Ecto neural progenitor cell (in vitro differentiated cells): ENCODE data around the gene CDH5.

ENCODE experiments used
- DNase-seq: peaks from one replicate; pipeline ENCODE4 v3.0.0-alpha.2; 2018; ENCODE audit warnings: low spot score

The CDH5 gene

DNA sequence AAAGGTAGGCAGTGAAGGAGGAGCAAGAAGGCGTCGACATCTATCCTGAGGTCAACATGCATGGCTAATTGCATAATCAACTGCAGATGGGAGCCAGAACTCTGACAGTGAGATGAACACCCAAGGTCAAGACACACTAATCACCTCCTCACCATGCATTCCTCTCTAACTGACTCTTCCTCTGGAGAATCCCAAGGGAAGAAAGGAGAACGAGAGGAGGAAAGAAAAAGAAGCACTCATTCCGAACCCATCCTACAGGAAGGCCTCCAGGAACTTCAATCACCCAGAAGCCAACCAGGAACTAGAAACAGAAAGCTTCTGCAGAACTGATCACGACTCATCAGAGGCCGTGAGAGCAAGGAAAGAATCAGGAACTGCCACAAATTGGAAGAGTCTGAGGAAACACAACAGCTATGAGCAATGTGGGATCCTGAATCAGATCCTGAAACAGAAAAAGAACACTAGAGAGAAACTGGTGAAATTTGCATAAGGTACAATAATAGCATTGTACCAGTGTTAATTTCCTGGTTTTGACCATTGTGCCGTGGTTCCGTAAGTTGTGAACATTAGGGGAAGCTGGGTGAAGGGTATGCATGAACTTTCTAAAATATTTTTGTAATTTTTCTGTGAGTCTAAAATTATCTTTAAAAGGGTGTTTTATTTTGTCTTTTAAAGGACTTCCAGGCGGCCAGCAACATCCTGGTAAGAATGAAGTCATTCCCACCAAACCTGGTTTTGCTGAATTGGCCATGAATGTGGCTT is 50.6 kb downstream of the CDH5 start:
- DNase-seq = peak; percentile 14

DNA sequence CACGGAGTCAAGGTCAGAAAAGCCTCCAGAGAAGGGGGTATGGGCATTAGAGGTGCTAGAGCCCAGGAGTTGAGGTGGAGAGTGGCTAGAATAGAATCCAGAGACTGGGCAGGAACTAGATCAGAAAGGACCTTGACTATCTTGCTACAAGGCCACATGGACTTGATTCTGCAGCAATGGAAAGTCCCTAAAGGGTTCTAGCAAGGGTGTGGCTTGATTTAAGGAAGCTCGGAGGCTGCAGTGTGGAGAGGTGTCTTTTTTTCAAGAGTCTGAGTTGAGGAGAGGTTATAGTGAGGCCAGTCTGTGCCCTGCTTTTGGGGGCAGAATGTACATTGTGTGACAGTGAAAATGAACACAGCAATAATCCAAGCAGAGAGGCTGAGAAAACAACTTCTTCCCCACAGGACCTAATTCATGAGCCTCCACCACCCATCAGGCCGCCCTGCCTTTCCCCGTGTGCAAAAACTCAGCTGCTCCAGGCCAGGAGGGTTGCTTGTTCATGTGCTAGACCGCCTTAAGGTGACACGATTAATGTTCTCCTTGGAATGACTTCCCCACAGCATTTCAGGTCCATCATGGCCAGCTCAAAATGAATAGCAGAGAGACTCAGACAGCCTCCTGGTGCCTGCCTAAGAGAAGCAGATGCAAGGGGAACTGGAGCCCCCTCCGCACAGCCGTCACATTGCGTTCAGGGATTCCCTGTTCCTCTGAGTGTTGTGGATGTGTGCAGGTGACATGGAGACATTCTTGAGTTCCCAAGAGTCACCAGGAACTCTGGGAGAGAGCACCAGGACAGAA is 51.9 kb downstream of the CDH5 start:
- DNase-seq = peak; percentile 36

DNA sequence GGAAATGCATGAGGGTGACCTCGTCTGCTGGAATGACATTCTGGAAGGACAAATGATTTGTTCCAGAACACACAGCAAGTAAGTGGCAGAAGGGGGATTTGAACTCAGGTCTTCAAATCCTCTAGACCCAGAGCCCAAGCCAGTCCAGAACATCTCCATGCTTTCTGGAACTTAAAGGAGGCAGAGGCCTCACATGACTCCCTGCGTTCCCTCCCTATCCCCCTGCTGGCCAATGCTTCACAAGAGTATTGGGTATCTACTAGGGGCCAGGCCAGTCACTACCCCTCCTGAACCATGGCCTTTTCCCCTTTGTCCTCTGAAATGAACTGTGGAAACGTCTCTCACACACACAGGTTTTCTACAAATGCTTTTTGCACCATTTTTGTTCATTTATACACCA is 53.0 kb downstream of the CDH5 start:
- DNase-seq = no peak

DNA sequence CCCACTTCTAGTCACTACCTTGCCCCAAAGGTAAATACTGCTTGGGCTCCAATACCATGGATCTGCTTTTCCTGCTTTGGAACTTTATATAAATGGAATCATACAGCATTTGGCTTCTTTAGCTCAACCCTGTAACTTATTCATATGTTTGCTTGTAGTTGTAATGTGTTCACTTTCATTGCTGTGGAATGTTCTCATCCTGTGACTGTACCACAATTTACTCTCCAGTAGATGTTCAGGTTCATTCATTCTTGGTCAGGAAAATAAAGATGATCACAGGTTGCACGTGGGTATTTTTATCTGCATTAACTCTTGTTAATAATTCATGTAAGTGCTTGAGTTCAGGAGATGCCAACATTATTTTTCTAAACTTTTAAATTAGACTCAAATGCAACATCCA is 53.9 kb downstream of the CDH5 start:
- no peak for DNase-seq

DNA sequence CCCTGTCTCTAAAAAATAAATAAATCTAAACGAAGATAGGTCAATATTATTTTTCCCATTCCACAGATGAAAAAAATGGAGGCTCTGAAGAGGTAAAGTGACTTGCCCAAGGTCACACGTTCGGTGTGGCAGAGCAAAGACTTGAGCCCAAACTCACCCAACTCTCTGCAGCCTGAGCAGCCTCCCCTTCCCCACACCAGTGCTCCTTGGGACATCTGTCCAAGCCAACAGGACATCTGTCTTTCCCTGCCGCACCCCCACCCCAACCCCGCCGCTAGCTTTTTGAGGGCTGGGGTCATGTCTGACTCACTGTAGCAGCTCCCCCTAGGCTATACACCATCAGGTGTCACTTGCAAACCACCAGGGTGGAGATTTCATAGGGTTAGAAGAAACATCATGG is 55.4 kb downstream of the CDH5 start:
- DNase-seq = no peak

DNA sequence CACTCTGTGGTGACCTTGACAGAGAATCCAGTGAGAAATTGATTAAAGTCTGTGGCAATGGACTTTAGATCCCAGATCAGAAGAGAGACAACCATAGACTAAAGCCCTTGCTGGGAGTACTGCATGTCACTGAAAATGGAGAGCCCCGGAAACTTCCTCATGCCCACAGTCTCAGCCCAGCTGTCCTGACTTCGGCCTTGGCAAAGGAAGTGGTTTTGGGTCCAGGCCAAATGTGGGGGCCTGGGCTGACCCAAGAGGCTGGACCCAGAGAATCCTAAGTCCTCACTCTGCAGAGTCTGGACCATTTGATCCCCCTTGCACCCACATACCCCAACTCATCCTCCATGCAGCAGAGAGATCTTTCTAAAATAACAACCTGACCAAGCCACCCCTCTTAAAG is 55.9 kb downstream of the CDH5 start:
- DNase-seq = no peak

DNA sequence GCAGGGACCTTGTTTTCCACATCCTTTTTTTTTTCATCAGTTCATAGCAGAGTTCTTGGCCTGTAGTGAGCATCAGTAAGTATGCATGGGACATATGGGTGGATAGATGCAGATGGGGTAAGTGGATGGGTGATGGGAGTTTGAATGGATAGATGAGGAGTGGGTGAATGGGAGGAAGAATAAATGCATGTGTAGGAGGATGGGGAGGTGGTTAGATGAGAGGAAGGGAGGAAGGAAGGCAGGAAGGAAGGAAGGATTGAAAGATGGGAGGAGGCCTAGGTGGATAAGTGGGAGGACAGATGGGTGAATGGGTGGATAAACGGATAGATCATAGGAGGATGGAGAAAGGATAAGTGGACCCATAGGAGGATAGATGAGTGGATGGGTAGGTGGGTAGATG is 56.7 kb downstream of the CDH5 start:
- no peak for DNase-seq

DNA sequence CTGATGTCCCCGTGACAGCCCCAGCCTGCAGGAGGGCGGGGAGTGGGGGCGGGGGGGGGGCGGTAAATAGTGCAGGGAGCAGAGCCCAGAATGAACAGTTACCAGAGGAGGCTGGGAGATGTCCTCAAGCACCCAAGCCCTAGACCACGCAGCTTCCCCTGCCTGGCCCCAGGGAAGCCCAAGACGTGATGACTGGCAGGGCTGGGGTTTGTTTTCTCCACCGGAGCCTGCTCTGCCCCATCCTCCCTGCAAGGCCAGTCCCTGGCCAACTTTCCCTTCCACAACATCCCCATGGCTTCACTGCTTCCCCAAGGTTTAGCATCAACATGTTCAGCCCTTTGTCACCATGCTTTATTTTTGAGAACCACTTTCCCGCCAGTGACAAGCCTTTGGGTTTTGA is 59.2 kb downstream of the CDH5 start:
- no peak for DNase-seq

DNA sequence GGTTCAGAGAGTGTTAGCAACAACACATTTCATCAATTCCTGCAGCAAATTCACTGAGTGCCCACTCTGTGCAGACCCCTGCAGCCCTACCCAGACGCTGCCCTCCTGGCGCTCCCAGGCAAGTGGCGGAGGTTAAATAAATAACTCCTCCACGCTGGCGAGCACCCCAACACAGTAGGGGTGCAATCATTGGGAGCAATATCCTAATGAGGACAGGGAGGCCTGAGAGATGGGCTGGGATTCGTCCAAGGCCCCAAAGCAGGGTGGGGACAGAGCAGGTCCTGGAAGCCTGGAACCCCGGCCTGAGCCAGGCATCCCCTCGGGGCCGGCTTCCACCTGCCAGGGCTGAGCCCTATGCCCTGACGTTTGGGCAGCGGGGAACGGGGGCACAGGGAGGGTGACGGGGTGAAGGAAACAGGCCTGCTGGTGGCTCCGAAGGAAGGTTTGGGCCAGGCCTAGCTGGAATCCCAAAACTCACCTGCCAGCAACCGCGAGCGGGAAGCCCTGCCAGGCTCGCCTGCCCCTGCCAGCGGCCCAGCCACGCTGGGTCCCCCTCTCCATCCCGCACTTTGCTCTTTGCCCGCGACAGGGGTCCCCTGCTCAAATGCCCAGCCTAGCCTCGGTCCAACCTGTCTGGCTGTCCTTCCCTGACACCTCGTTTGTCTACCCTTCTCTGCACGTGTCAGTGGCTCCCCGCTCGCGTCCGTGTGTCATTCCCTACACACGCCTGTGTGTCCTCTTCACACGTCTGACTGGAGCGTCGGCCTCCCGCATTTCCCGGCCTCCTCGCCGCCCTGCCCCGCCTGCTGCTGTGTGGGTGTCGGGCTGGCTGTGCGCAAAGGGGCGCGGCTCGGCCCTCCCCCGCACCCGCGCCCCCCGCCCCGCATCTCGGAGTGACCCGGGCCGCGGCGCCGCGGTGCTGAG is 59.9 kb downstream of the CDH5 start:
- no peak for DNase-seq

DNA sequence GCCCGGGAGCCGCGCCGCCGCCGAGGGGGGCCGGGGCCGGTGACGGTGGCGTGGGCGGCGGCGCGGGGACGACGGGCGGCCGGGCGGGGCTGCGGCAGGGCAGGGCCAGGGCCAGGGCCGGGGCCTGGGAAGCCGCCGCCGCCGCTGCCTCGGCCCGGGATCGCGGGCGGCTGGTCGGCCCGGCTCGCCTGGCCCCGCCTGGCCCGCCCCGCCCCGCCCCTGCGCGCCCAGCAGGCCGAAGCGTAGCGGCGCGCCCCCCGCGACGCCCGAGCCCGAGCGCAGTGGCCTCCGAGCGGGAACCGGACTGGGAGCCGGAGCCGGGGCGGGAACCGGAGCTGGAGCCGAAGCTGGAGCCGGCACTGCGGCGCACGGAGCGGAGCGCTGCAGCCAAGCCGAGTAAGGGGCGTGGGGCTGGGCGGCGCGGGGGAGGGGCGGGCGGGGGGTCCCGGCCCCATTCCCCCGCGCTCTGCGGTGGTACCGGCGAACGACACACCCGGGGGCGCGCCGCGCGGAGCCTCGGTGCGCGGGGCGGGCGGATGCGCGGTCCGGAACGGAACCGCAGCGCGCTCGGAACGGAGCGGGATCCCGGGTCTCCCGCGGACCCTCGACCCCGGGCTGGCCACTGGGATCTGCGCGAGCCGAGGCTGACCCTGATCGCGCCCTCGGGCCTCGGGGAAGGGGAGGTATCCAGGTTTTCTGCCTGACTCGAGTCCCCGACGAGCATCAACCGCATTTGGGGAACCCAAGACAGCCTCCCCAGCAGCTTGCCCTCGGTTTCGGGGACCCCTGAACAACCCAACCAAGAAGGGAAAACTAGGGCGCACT is 60.8 kb downstream of the CDH5 start, which contains the start of gene BEAN1:
Gene BEAN1, plus strand, starts transcription at position 260 of the 825 bp plus-strand sequence. CDS start 10,382 bp downstream, outside the sequence.
- DNase-seq = peak; percentile 76

DNA sequence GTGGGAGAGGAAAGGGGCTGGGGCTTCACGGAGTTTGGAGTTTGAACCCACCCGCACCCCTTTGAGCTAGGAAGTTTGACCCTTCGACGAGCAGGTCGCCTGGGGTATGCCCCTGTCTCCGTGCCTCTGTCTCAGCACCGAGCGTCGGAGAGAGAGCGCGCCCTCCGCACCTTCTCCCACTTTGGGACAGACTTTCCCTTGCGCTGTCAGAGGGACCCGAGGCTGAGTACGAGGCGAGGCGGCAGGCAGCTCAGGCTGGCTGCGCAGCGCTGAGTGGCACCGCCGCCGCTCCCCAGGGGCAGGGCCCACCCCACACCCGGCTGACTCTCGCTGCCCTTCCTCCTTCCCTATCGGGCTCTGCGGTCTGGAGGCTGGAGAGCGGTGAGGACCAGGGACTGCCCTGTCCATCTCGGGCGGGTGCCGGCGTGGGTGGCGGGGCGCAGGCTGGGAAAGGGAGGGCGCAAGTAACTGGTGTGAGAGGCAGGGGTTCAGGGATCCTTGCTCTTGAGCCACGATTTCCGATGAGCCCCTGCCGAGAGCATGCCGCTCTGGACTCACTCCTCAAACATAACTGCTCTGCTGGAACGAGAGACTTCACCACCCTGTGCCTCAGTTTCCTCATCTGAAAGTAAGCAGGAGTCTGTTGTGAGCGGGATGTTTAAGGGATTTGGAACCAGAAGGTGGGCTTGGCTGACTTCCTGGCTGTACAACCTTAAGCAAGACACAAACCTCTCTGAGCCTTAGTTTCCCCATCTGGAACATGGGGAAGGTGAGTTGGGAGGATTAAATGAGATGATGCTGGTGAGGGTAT is 61.6 kb downstream of the CDH5 start:
- no peak for DNase-seq

DNA sequence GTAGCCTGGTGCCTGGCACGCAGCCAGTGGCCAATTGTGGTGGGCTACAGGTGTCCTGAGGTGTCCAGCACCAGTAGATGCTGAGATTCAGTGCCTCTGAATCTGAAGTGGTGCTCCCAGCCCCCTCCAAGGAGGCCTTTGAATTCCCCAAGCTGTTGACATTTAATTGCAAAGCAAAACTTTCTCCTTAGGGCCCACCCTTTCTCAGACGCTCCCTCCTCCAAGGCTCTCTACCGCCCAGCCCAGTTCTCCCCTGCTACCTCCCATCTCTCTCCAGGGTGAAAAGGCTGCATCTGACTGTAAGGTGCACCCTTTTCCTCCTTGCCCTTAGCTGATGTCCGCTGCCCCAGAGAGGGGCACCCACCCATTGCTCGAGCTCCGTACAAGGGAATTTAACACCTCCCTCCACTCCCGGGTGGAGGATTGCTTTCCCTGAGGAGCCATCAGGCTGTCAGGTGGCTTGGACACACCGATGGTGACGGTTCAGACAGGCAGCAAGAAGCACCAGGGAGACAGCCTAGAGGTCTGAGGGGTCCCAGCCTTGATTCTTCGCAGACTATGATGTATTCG is 62.3 kb downstream of the CDH5 start:
- DNase-seq = no peak

DNA sequence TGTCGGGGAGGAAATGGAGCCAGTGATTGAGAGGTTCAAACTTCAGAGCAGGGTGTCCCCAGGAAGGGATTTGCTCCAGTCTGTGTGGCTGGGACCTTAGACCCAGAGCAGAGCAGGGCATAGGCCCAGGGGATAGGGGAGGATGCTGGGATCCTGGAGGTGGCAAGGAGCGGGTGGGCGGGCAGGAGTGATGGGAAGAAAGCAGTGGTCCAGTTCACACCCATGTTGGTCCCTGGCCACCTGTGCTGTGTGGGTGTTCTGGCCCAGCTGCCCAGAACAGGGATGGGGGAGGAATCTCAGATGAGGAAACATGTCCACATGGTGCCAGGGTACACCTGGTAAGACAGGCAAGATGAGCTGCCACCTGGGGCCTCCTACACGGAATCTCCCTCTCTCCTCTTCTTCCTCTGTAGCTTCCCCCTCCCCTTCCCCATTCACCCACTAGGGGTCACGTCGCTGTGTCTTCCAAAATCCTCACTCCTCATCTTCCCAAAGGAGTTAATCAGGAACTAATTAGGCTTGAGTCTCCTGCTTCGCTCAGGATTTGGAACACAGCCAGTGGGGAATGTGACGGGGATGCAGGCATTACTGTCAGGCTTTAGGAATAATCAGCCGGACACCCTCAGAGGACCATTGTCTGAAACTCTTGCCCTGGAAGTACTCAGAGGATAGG is 62.9 kb downstream of the CDH5 start:
- DNase-seq = no peak

DNA sequence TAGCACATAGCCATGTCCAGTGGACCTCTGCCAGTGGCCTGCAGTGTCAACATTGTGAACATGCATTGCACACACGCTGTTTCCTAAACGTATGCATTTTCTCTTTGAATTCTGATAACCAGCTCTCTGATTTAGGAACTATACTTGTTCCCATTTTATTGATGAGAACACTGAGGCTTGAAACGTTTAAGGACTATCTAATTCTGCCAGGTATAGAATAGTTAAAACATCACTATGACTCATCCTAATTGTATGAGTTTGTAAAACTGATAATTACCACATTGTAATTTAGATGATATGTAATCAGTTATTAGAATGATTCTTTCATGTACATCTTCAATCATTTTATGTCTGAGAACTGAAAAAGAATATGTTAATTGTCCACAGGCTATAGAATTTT is 63.7 kb downstream of the CDH5 start:
- DNase-seq = no peak

DNA sequence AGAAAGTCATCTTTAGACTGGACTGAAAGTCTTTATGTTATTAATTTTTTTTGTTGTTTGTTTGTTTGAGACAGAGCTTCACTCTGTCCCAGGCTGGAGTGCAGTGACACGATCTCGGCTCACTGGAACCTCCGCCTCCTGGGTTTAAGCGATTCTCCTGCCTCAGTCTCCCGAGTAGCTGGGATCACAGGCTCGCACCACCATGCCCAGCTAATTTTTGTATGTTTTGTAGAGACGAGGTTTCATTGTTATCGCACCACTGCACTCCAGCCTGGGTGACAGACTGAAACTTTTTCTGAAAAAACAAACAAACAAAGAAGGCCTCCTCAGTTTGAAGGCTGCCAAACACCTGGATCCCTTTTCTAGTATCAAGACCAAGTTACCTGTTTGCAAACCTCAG is 65.3 kb downstream of the CDH5 start:
- no peak for DNase-seq

DNA sequence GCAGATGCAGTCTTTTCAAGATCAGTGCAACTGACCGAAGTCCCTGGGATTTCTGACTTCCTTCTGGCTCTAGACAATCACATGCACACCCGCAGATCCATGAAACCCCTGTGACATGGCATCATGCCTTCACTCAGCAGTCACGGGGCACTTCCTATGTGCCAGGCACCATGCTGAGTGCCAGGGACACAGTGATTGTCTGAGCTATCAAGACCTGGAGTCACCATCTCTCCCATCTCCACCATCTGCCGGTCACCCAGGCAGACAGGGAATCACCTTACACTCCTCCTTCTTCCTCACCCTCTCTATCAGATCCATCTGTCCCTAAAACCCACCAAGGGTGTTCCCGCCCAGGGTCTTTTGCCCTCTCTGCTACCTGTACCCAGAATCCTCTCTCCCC is 65.9 kb downstream of the CDH5 start:
- DNase-seq = no peak

DNA sequence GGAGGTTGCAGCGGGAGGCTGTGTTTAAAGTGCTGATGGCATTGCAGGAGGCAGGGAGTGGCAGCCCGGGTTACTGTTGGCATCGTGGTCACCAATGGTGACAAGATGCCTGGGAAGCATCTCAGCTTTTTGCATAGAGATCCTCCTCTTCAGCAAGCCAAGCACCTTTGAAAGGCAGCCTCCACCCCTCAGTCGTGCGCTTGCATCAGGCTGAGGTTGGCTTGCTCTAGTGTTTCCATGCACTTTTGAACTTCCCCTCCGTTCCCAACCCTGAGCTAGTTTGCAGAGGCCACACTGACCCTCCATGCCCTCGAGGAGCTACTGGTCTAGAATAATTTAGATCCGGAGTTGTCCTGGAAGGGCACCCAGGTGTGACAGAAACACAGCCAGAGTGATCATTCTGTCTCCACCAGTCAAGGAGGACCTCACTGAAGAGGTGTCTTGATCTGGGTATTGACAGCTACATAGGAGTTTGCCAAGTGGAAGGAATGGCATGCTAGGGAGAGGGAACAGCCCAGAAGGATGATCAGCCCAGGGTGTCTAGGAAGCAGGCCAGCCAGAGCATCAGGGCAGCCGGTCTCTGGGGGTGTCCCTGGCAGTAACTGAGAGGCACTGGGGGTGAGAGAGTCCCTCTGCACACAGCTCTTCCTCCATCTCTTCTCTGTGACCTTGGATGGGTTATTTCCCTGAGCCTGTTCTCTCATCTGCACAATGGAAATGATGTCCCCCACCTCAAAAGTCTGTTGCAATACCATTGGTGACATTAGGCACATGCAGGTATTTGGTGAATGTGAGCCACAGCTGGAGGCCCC is 68.3 kb downstream of the CDH5 start:
- no peak for DNase-seq

DNA sequence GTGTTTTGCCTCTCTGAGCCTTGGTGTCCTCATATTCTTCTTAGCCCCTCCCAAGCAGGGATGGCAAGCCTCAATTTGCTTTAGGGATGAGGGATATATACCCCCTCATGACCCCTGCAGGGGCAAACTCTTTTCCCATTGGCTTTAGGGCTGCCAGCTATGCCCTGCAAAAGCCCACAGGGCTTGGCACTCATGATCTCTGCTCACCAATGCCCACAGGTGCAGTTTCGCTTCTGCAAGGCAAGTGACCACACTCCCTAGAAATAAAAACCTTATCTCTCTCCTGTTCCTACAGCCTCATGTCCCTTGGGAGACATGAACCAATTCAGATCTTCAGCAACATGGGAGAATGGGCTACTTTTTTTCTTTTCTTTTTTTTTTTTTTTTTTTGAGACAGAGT is 69.4 kb downstream of the CDH5 start:
- no peak for DNase-seq

DNA sequence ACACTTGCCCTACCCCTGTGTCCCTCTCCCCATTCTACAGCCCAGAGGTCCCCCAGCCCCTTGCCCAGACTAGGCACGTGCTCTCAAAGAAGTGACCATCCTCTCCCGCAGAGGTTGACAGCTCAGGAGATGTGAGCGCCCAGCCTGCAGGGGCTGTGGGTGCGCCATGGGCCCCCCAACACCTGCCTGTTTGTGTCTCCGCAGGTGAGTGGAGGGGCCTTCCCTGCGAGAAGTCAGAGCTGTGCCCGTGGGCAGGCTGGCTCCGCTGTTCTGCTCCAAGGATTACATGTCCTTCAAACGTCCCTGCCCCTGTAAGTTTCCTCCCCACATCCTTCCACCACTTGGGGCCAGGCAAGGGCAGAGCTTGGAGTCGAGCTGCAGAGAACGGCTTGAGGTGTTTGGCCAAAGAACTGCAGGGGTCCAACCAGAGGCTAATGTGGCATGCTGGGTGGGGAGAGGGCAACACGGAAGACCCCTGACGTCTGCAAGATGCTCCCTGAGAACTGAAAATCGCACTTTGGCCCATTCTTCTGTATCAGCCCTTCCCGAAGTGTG is 71.0 kb downstream of the CDH5 start:
- no peak for DNase-seq
